ENCODE measurements around the gene TNKS1BP1.

DNA sequence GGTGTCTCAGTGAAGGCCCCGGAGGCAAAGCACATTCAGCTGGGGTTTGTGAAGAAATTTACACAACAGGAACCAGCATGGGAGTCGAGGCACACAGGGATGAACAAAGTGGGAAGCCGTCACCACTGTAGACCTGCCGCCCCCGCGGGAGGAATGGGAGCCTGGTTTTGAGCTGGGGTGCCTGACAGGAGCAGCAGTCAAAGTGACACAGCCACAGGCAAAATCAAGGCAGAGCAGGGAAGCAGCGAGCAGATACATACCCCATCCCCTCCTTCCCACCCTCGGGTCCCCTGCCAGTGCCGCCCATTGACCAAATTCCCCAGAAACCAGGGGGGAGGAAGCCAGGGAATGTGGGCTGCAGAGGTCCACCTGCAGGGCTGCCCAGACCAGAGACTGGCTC, 34.2 kb upstream of the TNKS1BP1 start:
- TF ChIP-seq EP300 (IDR thresholded peaks at IDR 0.05) (no peak), POLR2A (IDR thresholded peaks at IDR 0.05) (no peak), POLR2AphosphoS5 (IDR thresholded peaks at IDR 0.05) (no peak)
- TF ChIP-seq, protein P1, sequence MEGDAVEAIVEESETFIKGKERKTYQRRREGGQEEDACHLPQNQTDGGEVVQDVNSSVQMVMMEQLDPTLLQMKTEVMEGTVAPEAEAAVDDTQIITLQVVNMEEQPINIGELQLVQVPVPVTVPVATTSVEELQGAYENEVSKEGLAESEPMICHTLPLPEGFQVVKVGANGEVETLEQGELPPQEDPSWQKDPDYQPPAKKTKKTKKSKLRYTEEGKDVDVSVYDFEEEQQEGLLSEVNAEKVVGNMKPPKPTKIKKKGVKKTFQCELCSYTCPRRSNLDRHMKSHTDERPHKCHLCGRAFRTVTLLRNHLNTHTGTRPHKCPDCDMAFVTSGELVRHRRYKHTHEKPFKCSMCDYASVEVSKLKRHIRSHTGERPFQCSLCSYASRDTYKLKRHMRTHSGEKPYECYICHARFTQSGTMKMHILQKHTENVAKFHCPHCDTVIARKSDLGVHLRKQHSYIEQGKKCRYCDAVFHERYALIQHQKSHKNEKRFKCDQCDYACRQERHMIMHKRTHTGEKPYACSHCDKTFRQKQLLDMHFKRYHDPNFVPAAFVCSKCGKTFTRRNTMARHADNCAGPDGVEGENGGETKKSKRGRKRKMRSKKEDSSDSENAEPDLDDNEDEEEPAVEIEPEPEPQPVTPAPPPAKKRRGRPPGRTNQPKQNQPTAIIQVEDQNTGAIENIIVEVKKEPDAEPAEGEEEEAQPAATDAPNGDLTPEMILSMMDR (IDR thresholded peaks at IDR 0.05) = no peak
